Cardiac fibroblast (primary cell): ENCODE data around the gene PDCD2.
A peak's percentile ranks its signal among the peaks of the same experiment; 100 is the strongest.

Experiments
- DNase-seq, 2 donors: peaks; one replicate each; pipeline versions ENCODE4 v3.0.0 to v3.0.0-alpha.2; 2010; ENCODE audit warnings: low read depth in 2 of 2
- H3K4me3 ChIP-seq, 2 donors: replicated peaks in 1 of 2; 1 replicate in 1 of 2; 2 replicates in 1 of 2; pipeline ENCODE4 v1.5.1; 2011; ENCODE audit warnings: low read depth in 2 of 2, low read length in 2 of 2, mild to moderate bottlenecking in 2 of 2, moderate library complexity in 1 of 2
- CTCF ChIP-seq: IDR thresholded peaks from one replicate; pipeline ENCODE4 v1.5.1; 2011; ENCODE audit warnings: low read depth, mild to moderate bottlenecking, low read length, inconsistent platforms

PDCD2 gene

DNA sequence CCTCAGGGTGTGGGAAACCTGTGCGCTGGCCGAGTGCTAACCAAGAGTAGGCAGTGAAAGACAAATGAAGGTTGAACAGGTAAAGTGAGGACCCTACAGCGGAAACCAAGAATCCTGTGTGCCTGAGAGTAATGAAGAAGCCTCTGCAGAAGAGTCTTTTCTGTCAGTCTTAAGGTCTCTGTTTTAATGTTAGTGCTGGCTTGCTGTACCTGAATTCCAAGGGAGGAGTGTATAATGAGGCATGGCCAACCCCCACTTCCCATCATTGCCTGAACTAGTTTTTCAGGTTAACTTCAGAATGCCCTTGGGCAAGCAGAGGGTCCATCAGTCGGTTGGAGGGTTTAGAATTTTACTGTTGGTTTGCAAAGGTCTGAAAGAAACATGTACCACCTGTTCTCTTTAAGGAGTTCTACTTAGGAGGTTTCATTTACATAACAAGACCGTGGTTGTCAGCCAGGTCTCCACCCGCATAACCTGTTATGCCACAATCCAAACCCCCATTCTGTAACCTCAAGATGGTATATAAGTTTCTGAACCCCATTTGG, 589 bp upstream of the PDCD2 start:
- DNase-seq: no peak
- no peak for TF ChIP-seq CTCF
- H3K4me3 ChIP-seq: peak overlapping the region; percentile 75 to 97

GRCh38 chr6:170583756-170584180, 669 bp downstream of the PDCD2 start:
- peak overlapping the region; percentile 75 to 97 for H3K4me3 ChIP-seq
- no peak for DNase-seq
- peak; percentile 13 for TF ChIP-seq CTCF

GRCh38 chr6:170578909-170579308, 5.5 kb downstream of the PDCD2 start:
- DNase-seq: no peak
- no peak for TF ChIP-seq CTCF
- H3K4me3 ChIP-seq: no peak overlapping the region

GRCh38 chr6:170575250-170575649, 9.2 kb downstream of the PDCD2 start:
- TF ChIP-seq CTCF: peak; percentile 20
- DNase-seq: peak; percentile 18 to 27

GRCh38 chr6:170572704-170573466, 11.6 kb downstream of the PDCD2 start:
- no peak for TF ChIP-seq CTCF
- DNase-seq: peak in 1 of 2 donors; percentile 28
- H3K4me3 ChIP-seq: no peak overlapping the region

More at GRCh38 chr6:170575250-170575649, 9.2 kb downstream of the PDCD2 start:
- H3K4me3 ChIP-seq: no peak overlapping the region

- DNase-seq: no peak
- H3K4me3 ChIP-seq: no peak overlapping the region
- TF ChIP-seq CTCF: no peak
These were observed 19.4 kb downstream of the PDCD2 start for GRCh38 chr6:170564936-170565530.
